Kidney (tissue), 14 donors: Measurements from ENCODE around the gene VPS13C. TPM values are rescaled to one million over a fixed set of nuclear protein-coding genes. Genes with fewer than 3 reads are reported as not detected.

Experiments
- DNase-seq, 5 donors: peaks; one replicate each; pipeline ENCODE4 v3.0.0-alpha.2; 2013 to 2020
- FAIRE-seq: peaks from 2 replicates; lab custom pipeline; 2012; peaks lifted over from hg19 to GRCh38; lab: Jason Lieb, UNC
- H3K27ac ChIP-seq, 2 donors: one replicate each; pipeline ENCODE4 v1.7.0; 2013; ENCODE audit warnings: low read depth in 2 of 2, low read length in 2 of 2, inconsistent platforms in 1 of 2
- H3K27me3 ChIP-seq: one replicate; pipeline ENCODE4 v1.7.1; 2013; ENCODE audit warnings: low read length, inconsistent platforms; ENCODE audit not compliant: control insufficient read depth, insufficient read depth
- H3K36me3 ChIP-seq, 3 donors: one replicate each; pipeline versions ENCODE4 v1.7.0 to v1.7.1; 2013; ENCODE audit warnings: low read length in 3 of 3, control low read depth in 1 of 3, inconsistent platforms in 1 of 3; ENCODE audit not compliant: insufficient read depth in 3 of 3, control insufficient read depth in 2 of 3
- H3K4me1 ChIP-seq, 3 donors: one replicate each; pipeline versions ENCODE4 v1.7.0 to v1.7.1; 2013; ENCODE audit warnings: low read length in 3 of 3, inconsistent platforms in 1 of 3, low read depth in 1 of 3; ENCODE audit not compliant: control insufficient read depth in 2 of 3, insufficient read depth in 2 of 3
- H3K4me3 ChIP-seq, 3 donors: one replicate each; pipeline versions ENCODE4 v1.7.0 to v1.8.1; 2013; ENCODE audit warnings: low read length in 3 of 3, control low read depth in 1 of 3, inconsistent platforms in 1 of 3
- H3K9ac ChIP-seq, 3 donors: one replicate each; pipeline versions ENCODE4 v1.7.0 to v1.7.1; 2013; ENCODE audit warnings: low read length in 3 of 3, control low read depth in 1 of 3, inconsistent platforms in 1 of 3
- H3K9me3 ChIP-seq, 3 donors: one replicate each; pipeline versions ENCODE4 v1.7.0 to v1.7.1; 2013; ENCODE audit warnings: low read length in 3 of 3, control low read depth in 1 of 3, inconsistent platforms in 1 of 3; ENCODE audit not compliant: control insufficient read depth in 2 of 3, insufficient read depth in 1 of 3
- intact Hi-C: fragments of 100-400 bp; cut with DNase I; formaldehyde crosslinking; loops from one replicate; pipeline ENCODE4 v1.11.1; 2022
- polyA plus RNA-seq: library from polyadenylated mRNA; stranded (reverse); fragments of 350-450 nt; fragmentation: Illumina TruSeq; extraction: RNeasy Lipid Tissue Mini Kit (QIAGEN cat#74804); gene quantifications from one replicate; pipeline ENCODE4 v1.2.3, GENCODE V29; 2014; ENCODE audit warnings: low read depth, low replicate concordance; ENCODE audit not compliant: insufficient read depth
- total RNA-seq: library from RNA; stranded (reverse); fragmentation: NEBNext Ultra II Directional; extraction: Animal tissue kit (Norgen Biotek cat#: 25700); gene quantifications from one replicate; pipeline ENCODE4 v1.2.1, GENCODE V29; 2021
- TF ChIP-seq, protein P1 (sequence below): IDR thresholded peaks from 3 replicates; pipeline ENCODE4 v1.5.1; 2012; ENCODE audit warnings: mild to moderate bottlenecking, moderate library complexity, borderline replicate concordance; ENCODE audit not compliant: insufficient read depth; ENCODE audit errors: extremely low read depth
- donor health status: control.
- donor health status: control.
- donor health status: control.
- donor health status: control.
- donor health status: control.
- donor health status: DM: yes; HTN: yes; CAD: no.
- donor health status: Normal renal cell carcinoma (clear cell type).

Gene VPS13C
- total and polyA plus RNA-seq, 2 donors from 2014 or later = 12.5 to 106 TPM

GRCh38 chr15:62068071-62068809 lies 8.0 kb upstream of the VPS13C start:
- Histone ChIP-seq H3K27ac (no peak overlapping the region), H3K27me3 (peaks cover 15% of the 10 kb centered on the region), H3K9me3 (no peaks in the 10 kb centered on the region), H3K9ac (no peak overlapping the region), H3K4me3 (peak overlapping the region in 1 of 3 donors; percentile 39), H3K4me1 (peaks cover 3 to 9% (median 8%) of the 10 kb centered on the region in 3 donors), H3K36me3 (no peaks in the 10 kb centered on the region)
- FAIRE-seq = no peak
- TF ChIP-seq, protein P1, sequence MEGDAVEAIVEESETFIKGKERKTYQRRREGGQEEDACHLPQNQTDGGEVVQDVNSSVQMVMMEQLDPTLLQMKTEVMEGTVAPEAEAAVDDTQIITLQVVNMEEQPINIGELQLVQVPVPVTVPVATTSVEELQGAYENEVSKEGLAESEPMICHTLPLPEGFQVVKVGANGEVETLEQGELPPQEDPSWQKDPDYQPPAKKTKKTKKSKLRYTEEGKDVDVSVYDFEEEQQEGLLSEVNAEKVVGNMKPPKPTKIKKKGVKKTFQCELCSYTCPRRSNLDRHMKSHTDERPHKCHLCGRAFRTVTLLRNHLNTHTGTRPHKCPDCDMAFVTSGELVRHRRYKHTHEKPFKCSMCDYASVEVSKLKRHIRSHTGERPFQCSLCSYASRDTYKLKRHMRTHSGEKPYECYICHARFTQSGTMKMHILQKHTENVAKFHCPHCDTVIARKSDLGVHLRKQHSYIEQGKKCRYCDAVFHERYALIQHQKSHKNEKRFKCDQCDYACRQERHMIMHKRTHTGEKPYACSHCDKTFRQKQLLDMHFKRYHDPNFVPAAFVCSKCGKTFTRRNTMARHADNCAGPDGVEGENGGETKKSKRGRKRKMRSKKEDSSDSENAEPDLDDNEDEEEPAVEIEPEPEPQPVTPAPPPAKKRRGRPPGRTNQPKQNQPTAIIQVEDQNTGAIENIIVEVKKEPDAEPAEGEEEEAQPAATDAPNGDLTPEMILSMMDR = no peak
- peak in 4 of 5 donors; percentile 46 to 88 (median 62) for DNase-seq
- intact Hi-C loops = no loop called here

DNA sequence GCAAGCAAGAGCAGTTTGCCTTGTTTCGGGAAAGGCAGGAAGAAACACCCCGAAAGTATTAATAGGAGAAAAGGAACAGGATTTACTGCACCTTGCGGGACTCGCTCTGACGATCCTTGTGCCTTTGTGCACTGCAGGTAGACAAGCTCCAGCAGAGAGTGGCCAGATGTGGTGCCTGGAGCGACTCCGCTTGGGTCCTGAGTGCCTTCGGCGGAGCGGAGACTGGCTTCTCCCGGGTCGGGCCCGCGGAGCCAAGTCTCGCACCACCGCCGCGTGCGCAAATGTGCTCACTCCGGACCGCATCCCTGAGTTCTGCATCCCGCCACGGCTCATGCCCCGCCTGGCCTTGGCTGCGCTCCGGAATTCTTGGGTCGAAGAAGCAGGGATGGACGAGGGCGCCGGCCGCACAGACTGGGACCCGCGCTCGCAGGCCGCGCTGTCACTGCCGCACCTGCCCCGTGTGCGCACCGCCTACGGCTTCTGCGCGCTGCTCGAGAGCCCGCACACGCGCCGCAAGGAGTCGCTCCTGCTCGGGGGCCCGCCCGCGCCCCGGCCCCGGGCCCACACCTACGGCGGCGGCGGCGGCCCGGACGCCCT lies 7.3 kb upstream of the VPS13C start:
- DNase-seq (peak; percentile 21 to 77 (median 39)), FAIRE-seq (no peak)
- no peak overlapping the region for H3K27ac ChIP-seq
- no peaks in the 10 kb centered on the region for H3K9me3 ChIP-seq
- intact Hi-C loops = no loop called here
- TF ChIP-seq, protein P1 = no peak
- peaks cover 3 to 9% (median 8%) of the 10 kb centered on the region in 3 donors for H3K4me1 ChIP-seq
- no peaks in the 10 kb centered on the region for H3K36me3 ChIP-seq
- peak overlapping the region in 2 of 3 donors; percentile 43 to 64 for H3K4me3 ChIP-seq
- no peak overlapping the region for H3K9ac ChIP-seq
- peaks cover 15% of the 10 kb centered on the region for H3K27me3 ChIP-seq

GRCh38 chr15:62066663-62067447 lies 6.6 kb upstream of the VPS13C start, which contains the start of gene C2CD4A:
TSS of gene C2CD4A (plus strand) at chr15:62066977. CDS start at chr15:62067614, 637 bp downstream.
- Histone ChIP-seq H3K4me3 (peak within 1 kb of the TSS; percentile 24 to 64 (median 43)), H3K36me3 (no peaks in the 10 kb centered on the region), H3K9me3 (no peaks in the 10 kb centered on the region), H3K4me1 (peaks cover 3 to 9% (median 8%) of the 10 kb centered on the region in 3 donors), H3K27me3 (peaks cover 15% of the 10 kb centered on the region), H3K9ac (no peak within 1 kb of the TSS), H3K27ac (no peak within 1 kb of the TSS)
- TF ChIP-seq, protein P1 = peak; percentile 24
- peak; percentile 90 to 95 (median 93) for DNase-seq
- intact Hi-C loops = no loop called here
- no peak for FAIRE-seq
